NCI-H2171 (cell line): ENCODE data around the gene WDR36.

ENCODE experiments used
- DNase-seq: peaks from one replicate; lab custom pipeline; 2025; lab: John Stamatoyannopoulos, UW

Gene WDR36

GRCh38 chr5:111106320-111106948 is 14.3 kb downstream of the WDR36 start:
- DNase-seq, result no peak

GRCh38 chr5:111107371-111107770 is 15.2 kb downstream of the WDR36 start:
- no peak for DNase-seq

- DNase-seq, result no peak
These were observed 19.8 kb downstream of the WDR36 start for GRCh38 chr5:111111956-111112355.

DNA sequence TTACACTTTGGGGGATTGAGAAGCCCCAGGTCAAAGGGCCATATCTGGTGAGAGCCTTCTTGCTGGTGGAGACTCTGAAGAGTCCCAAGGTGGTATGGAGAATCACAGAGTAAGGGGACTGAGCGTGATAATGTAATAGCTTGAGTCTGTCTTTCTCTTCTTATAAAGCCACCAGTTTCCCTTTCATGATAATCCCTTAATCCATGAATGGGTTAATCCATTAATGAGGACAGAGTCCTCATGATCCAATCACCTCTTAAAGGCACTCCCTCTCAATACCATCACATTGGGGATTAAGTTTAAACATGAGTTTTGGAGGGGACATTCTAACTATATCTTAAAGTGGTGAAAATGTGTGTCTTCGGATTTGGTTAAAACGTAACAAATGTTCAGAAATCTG is 21.5 kb downstream of the WDR36 start:
- DNase-seq, result no peak

DNA sequence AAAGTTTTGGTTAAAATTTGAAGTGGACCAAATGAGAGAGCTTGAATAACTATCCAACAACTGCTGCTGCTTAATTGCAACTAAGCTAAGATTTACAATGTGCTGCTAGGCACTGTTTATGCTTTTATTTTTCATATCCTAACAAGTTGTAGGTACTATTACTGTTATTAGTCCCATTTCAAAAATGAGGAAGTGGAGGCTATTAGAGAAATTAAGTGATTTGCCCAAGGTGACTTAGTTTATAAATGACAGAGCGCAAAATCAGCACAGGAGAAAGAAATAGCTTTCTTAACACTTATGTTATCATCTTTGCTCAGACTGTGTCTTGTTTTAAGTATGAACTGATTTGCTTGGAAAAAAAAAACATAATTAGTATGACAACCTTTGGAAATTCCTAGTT is 23.1 kb downstream of the WDR36 start:
- DNase-seq, result no peak

GRCh38 chr5:111116550-111116949 is 24.4 kb downstream of the WDR36 start:
- no peak for DNase-seq

GRCh38 chr5:111117136-111117535 is 25.0 kb downstream of the WDR36 start:
- no peak for DNase-seq

DNA sequence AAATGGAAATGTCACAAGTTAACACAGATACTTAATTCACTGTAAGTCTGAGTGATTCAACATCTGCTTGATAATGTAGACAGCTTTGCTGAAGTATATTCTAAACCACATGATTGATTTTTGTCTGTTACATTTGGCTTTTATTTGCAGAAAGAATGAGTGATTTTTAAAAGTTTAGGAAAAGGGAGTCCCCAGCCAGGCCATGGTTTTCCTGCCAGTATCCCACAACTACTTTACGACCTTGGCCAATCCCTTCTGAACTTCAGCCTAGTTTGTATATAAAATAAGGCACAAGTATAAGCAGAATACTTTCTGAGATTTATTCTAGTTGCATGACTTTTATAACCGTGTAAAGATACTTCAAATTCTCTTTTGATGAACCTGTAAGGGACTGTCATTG is 27.1 kb downstream of the WDR36 start:
- DNase-seq, result no peak

DNA sequence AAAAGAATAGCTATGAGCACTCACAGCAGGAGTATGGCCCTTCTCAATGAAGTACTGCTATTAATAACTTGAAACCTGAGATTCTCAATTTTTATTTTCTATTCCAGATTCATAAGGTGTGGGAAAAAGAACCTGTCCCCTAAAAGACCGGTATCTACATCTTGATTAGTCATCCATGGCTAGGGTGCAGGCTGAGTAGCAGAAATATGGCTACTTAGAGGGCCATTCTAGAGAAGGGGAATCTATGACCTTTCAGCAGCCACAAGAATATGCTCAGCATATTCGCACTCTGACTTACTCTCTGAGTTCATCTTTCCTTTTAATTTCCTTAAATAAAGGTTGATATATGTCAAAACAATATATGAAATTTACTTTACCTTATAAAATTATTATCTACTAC is 27.7 kb downstream of the WDR36 start:
- DNase-seq, result no peak

DNA sequence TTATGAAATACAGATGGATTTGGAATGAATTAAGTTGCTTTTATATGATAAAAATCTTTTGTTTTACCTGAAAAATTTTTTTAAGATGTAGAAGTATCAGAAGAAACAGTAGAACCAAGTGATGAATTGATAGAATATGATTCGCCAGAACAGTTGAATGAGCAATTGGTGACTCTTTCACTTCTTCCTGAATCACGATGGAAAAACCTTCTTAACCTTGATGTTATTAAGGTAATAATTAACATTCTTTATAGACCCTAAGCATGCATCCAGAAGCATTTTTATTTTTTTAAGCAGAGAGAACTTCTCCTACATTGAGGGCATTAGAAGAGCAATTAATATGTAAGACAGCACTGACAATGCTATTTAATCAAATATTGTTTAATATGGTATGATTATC is 28.8 kb downstream of the WDR36 start:
- DNase-seq, result no peak

DNA sequence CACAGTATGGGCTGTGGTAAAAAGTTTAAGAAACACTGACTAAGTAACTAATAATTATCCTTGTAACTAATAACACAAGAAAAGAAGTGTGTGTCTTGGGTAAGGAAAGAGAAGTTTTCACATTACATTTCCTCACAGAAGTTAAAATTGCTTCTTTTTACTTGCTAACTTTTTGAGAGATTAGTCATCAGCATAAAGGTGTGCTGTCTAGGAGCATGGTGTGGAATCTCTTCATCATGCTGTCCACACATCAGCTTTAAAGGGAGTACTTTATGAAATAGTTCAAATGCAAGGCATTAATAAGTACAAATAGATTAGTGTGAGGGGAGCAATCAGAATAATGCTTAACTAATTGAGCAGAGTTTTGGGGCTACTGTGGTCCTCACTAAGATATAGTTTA is 29.8 kb downstream of the WDR36 start:
- DNase-seq, result no peak

- DNase-seq, result no peak
These were observed 30.2 kb downstream of the WDR36 start for GRCh38 chr5:111122398-111122797.

DNA sequence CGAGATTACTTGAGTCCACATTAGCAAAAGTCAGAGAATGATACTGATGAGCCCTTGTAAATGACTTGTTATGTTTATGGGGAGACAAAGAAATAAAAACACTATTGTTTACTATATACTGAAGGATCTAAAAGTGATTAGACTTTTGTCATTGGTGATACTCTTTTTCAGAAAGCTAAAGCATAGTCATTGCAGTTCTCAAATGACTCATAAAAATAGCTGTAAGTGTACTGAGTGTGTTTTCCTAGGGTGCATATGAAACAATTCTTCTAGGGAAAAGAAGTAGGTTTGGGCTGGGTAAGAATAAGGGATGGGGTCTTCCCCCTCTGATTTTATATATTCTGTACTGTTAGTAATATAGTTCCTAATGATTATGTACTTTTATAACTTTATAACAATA is 32.6 kb downstream of the WDR36 start:
- DNase-seq, result no peak

DNA sequence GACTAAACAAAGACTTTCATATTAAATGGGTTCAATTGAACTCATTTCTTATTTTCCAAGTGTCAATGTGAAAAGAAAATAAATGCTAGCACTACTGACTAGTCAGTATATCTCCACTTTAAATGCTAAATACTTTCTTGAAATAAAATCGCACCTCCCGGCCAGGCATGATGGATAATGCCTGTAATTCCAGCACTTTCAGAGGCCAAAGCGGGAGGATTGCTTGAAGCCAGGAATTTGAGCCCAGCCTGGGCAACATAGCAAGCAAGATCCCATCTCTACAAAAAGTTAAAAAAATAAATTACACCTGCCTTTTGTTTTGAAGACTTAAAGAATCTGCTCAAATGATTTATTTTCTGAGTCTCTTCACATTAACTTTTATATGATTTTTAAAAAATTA is 34.7 kb downstream of the WDR36 start:
- DNase-seq, result no peak

- no peak for DNase-seq
These were observed 35.5 kb downstream of the WDR36 start for GRCh38 chr5:111127453-111128195.

GRCh38 chr5:111129938-111130337 is 37.8 kb downstream of the WDR36 start:
- DNase-seq, result no peak

GRCh38 chr5:111131356-111131755 is 39.2 kb downstream of the WDR36 start:
- no peak for DNase-seq

DNA sequence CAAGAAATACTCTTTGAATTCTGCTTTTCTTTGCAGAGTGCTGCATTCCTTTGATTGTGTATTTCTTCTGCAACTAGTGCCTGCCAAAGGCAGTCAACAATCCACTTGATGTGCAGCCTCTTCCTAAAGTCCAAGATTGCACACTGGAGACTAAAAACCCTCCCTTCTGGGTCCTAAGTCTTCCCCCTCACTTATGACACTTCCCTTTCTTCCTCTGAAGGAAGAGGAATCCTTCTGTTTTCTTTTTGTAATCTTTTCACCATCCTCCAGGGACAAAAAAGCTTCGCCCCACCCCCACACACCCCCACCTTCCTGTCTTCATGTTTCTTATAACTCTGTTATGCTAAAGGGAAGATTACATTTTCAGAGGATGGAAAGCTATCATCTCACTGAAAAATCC is 39.9 kb downstream of the WDR36 start:
- no peak for DNase-seq

- DNase-seq, result no peak
These were observed 40.7 kb downstream of the WDR36 start for GRCh38 chr5:111132731-111133435.

DNA sequence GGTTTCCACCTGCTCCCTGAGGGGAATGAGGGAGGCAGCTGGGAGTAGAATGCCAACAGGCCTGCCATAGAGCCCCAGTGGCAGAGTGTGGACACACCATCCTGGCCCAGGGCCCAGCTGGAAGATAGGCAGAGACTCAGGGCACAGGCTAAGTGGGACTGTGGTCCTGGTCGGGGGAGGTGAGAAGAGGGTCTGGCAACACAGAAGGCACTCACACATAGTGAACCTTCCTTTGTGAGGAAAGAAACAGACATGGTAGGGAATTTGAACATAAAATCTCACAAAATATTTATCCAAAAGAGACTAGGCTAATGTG is 41.2 kb downstream of the WDR36 start:
- no peak for DNase-seq

GRCh38 chr5:111134087-111134486 is 41.9 kb downstream of the WDR36 start:
- no peak for DNase-seq

GRCh38 chr5:111134864-111135263 is 42.7 kb downstream of the WDR36 start:
- DNase-seq, result no peak

GRCh38 chr5:111135363-111135762 is 43.2 kb downstream of the WDR36 start:
- no peak for DNase-seq

DNA sequence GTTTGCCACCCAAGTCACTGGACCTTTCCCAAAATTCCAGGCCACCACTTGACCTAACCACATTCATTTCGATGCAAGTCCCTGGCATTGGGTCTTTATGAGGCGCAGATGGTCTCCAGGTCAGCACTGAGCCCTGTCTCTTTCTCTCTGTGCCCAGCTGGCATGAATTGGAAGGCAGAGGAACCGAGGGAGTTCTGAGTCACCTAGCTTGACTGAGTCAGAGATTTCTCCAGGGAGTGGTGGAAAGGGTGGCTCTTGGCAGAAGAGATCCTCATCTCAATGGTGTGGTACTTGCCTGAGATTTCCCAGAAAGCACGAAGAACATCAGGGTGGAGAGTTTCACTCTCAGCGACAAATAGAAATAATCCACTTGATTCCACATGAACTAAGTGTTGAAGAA is 43.8 kb downstream of the WDR36 start:
- DNase-seq, result no peak
